Epithelial cell of proximal tubule (primary cell): Measurements from ENCODE around the gene MPZL1. TPM values are rescaled to one million over a fixed set of nuclear protein-coding genes. Genes with fewer than 3 reads are reported as not detected.

Source experiments
- DNase-seq: peaks from one replicate; pipeline ENCODE4 v3.0.0-alpha.2; 2011; ENCODE audit warnings: low read depth
- H3K4me3 ChIP-seq: 2 replicates; pipeline ENCODE4 v1.5.1; 2011; ENCODE audit warnings: low read depth, mild to moderate bottlenecking, low read length
- CTCF ChIP-seq: conservative IDR thresholded peaks from 2 replicates; pipeline ENCODE4 v1.5.1; 2012; ENCODE audit warnings: low read depth, mild to moderate bottlenecking, low read length
- total RNA-seq: library from RNA; depleted of rRNA; stranded (reverse); fragments of >200 nt; gene quantifications from 2 replicates; pipeline ENCODE4 v1.2.3, GENCODE V29; 2015

Gene MPZL1
- total RNA-seq, 1 donor from 2014 or later = 43.0 TPM

- TF ChIP-seq CTCF = no peak
These were observed 44.8 kb downstream of the MPZL1 start for GRCh38 chr1:167766538-167766937.

GRCh38 chr1:167767761-167768160 lies 46.0 kb downstream of the MPZL1 start:
- DNase-seq = no peak
- no peak for TF ChIP-seq CTCF
- H3K4me3 ChIP-seq = no peak overlapping the region

More at GRCh38 chr1:167766538-167766937, 44.8 kb downstream of the MPZL1 start:
- no peak overlapping the region for H3K4me3 ChIP-seq
- DNase-seq = no peak

GRCh38 chr1:167770127-167770526 lies 48.3 kb downstream of the MPZL1 start:
- H3K4me3 ChIP-seq = no peak overlapping the region
- no peak for TF ChIP-seq CTCF

GRCh38 chr1:167772436-167772835 lies 50.7 kb downstream of the MPZL1 start:
- no peak for TF ChIP-seq CTCF
- DNase-seq = no peak
- H3K4me3 ChIP-seq = no peak overlapping the region

More at GRCh38 chr1:167770127-167770526, 48.3 kb downstream of the MPZL1 start:
- DNase-seq = no peak

GRCh38 chr1:167773516-167773915 lies 51.7 kb downstream of the MPZL1 start:
- no peak for TF ChIP-seq CTCF
- DNase-seq = no peak
- H3K4me3 ChIP-seq = no peak overlapping the region

- no peak for TF ChIP-seq CTCF
- no peak overlapping the region for H3K4me3 ChIP-seq
- no peak for DNase-seq
These were observed 52.9 kb downstream of the MPZL1 start for GRCh38 chr1:167774710-167775109.

- DNase-seq = no peak
- no peak for TF ChIP-seq CTCF
- H3K4me3 ChIP-seq = no peak overlapping the region
These were observed 53.4 kb downstream of the MPZL1 start for GRCh38 chr1:167775178-167775577.
